Measurements from ENCODE around the gene NFU1.

The NFU1 gene

DNA sequence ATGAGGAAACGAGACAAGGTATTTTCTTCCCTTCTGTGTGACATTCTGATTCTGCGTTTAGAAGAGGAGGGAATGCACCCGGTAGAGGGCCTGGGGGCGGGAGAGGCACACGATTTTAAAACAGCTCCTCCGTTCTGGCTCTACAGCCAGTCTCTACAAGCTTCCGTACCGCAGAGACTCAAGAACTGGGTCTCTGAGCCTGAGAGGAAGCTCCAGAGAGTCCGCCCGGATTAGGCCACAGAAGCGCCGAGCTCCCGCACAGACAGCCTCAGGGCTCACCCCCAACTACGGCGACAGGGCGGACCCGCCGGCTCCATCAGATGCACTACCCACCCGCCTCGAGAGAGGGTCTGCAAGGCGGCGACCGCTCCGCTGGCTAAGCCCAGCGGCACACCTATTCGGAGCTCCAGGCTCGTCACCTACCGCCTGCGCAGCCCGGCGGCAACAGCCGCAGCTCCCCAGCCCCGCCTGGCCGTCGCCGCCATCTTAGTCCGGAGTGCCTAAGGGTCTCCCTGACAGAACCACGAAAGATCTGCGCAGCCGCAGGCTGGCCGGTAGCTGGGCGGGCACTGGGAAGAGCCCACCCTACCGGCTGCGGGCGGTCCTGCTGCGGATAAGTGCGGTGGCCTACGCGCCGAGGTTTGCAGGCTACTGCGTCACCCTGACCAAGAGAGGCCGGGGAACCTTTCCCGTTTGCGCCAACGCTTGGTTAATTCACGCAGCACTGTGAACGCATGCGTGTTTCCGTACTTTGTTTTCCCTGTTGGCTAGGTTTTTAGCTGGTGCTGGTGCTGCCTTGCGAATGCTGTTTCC, at the start of gene NFU1:
Gene NFU1, minus strand, starts transcription at position 498 of the 813 bp plus-strand sequence. Its CDS starts 13 bp downstream, at position 485.
- H3K27ac ChIP-seq = peak within 1 kb of the TSS; percentile 85 to 94 (median 91)
- H3K4me3 ChIP-seq = peak within 1 kb of the TSS; percentile 64 to 88 (median 80)
- 0 out of 22 replicates have a peak, but pooled peaks of 2 of the 11 experiments have one; percentile 20 to 41 for TF ChIP-seq Cebpa-rat (IDR thresholded peaks at IDR 0.05)
- H3K27me3 ChIP-seq = no peaks in the 10 kb centered on the region
- H3K4me2 ChIP-seq = peak within 1 kb of the TSS; percentile 76 to 89 (median 81)
- no peaks in the 10 kb centered on the region for H4K20me1 ChIP-seq
- H3K36me3 ChIP-seq = peaks cover 0 to 3% (median 0%) of the 10 kb centered on the region in 11 experiments; a peak in 1 of 22 replicates
- H3K9ac ChIP-seq = peak within 1 kb of the TSS; percentile 87 to 96 (median 92)
- H3K4me1 ChIP-seq = peaks cover 19 to 32% (median 21%) of the 10 kb centered on the region in 10 experiments
- H3K9me3 ChIP-seq (replicated peaks in 1 of 11) = peaks cover 8 to 18% (median 12%) of the 10 kb centered on the region in 11 experiments; a peak in 20 of 22 replicates

DNA sequence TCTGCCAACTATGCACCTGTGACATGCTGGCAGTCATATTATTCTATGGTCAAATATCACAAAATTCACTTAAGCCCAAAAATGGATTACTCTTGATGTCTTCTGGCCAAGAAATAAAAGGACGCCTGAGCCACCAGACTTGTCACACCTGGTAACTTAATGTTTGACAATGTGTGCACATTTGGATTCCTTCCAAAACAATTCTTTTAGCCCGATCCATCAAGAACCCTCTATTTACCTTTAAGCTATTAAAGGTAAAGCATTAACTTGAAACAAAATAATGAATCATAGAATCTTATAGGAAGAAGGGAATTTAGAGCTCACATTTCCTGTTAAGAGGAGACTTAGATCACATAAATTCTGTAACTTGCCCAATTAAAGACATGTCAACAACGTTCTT, 46.5 kb upstream of the NFU1 start:
- Histone ChIP-seq H3K4me1 (peaks cover 10 to 24% (median 18%) of the 10 kb centered on the region in 10 experiments; a peak in 19 of 20 replicates), H3K27me3 (no peaks in the 10 kb centered on the region), H3K36me3 (peaks cover 14 to 76% (median 46%) of the 10 kb centered on the region in 11 experiments), H3K9me3 (replicated peaks in 1 of 11) (no peaks in the 10 kb centered on the region), H3K4me2 (peak overlapping the region in 7 of 11 experiments; percentile 18 to 48 (median 38); a peak in 12 of 22 replicates), H3K27ac (no peak overlapping the region), H3K9ac (no peak overlapping the region), H3K4me3 (no peak overlapping the region), H4K20me1 (no peaks in the 10 kb centered on the region)
- TF ChIP-seq Cebpa-rat (IDR thresholded peaks at IDR 0.05) = no peak

DNA sequence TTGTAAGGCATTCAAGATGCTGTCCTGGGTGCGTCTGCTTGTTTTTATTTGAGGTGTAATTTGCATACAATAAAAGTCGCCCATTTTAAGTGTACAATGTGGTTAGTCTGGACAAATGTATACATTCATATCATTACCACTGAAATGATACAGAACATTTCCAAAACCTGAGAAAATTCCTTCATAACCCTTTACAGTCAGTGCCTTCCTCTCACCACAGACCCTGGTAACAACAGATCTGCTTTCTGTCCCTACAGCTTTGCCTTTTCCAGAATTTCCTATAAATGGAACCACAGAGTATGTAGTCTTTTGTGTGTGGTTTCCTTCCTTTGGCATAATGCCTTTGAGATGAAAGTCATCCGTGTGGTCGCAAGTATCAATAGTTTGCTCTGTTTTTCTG, 45.8 kb upstream of the NFU1 start:
- peaks cover 13 to 74% (median 44%) of the 10 kb centered on the region in 11 experiments for H3K36me3 ChIP-seq
- H3K4me3 ChIP-seq = no peak overlapping the region
- no peaks in the 10 kb centered on the region for H3K9me3 ChIP-seq (replicated peaks in 1 of 11)
- no peaks in the 10 kb centered on the region for H4K20me1 ChIP-seq
- H3K4me1 ChIP-seq = peaks cover 14 to 31% (median 21%) of the 10 kb centered on the region in 10 experiments; a peak in 19 of 20 replicates
- H3K27me3 ChIP-seq = no peaks in the 10 kb centered on the region
- no peak for TF ChIP-seq Cebpa-rat (IDR thresholded peaks at IDR 0.05)
- no peak overlapping the region for H3K9ac ChIP-seq
- peak overlapping the region in 6 of 11 experiments; percentile 19 to 48 (median 39); a peak in 12 of 22 replicates for H3K4me2 ChIP-seq
- no peak overlapping the region for H3K27ac ChIP-seq

DNA sequence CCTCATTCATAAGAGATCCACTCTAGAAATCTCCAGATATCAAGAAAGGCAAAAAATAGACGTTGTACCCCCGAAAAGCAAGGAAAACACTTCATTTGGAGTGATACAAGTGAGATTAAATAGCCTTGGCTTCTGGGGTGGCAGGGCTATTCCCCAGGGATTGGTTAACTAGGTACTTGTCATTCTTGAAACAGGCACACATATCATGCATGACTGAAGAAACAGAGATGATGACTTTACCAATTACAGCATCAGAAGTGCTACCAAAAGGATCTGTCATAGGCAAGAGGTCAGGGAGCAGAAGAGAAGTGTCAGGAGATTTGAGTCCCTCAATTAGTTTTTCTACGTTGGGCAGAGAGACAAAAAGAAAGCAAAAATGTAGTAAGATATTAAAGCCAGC, 45.2 kb upstream of the NFU1 start:
- peaks cover 14 to 37% (median 25%) of the 10 kb centered on the region in 10 experiments; a peak in 19 of 20 replicates for H3K4me1 ChIP-seq
- no peak overlapping the region for H3K9ac ChIP-seq
- H3K27ac ChIP-seq = no peak overlapping the region
- H3K4me3 ChIP-seq = no peak overlapping the region
- H3K4me2 ChIP-seq = peak overlapping the region in 5 of 11 experiments; percentile 19 to 48 (median 40); a peak in 5 of 22 replicates
- H3K9me3 ChIP-seq (replicated peaks in 1 of 11) = no peaks in the 10 kb centered on the region
- H3K27me3 ChIP-seq = no peaks in the 10 kb centered on the region
- peaks cover 13 to 70% (median 39%) of the 10 kb centered on the region in 11 experiments for H3K36me3 ChIP-seq
- no peak for TF ChIP-seq Cebpa-rat (IDR thresholded peaks at IDR 0.05)
- H4K20me1 ChIP-seq = no peaks in the 10 kb centered on the region

DNA sequence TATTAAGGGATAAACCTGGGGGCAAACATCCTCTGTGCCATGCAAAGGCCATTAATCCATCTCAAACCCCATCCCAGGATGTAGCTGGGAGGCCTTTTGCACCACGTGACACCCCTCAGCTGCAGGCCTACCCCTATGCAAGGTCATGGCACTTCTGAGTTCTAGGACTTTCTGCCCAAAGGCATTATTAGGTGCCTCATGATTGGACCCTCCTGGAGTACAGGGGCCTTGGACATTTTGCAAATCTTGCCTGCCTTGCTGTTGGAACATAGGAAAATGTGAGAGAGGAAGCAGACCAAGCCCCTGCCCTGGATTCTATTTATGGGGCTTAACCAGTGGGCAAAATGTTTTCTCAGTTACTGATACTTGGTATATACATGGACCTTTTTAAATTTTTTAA, 44.2 kb upstream of the NFU1 start:
- H3K36me3 ChIP-seq = peaks cover 12 to 70% (median 33%) of the 10 kb centered on the region in 11 experiments
- H3K27me3 ChIP-seq = no peaks in the 10 kb centered on the region
- no peak overlapping the region for H3K27ac ChIP-seq
- H3K4me2 ChIP-seq = no peak overlapping the region
- no peak overlapping the region for H3K9ac ChIP-seq
- no peaks in the 10 kb centered on the region for H3K9me3 ChIP-seq (replicated peaks in 1 of 11)
- H3K4me1 ChIP-seq = peaks cover 14 to 38% (median 25%) of the 10 kb centered on the region in 10 experiments; a peak in 19 of 20 replicates
- H3K4me3 ChIP-seq = no peak overlapping the region
- TF ChIP-seq Cebpa-rat (IDR thresholded peaks at IDR 0.05) = no peak
- H4K20me1 ChIP-seq = no peaks in the 10 kb centered on the region

DNA sequence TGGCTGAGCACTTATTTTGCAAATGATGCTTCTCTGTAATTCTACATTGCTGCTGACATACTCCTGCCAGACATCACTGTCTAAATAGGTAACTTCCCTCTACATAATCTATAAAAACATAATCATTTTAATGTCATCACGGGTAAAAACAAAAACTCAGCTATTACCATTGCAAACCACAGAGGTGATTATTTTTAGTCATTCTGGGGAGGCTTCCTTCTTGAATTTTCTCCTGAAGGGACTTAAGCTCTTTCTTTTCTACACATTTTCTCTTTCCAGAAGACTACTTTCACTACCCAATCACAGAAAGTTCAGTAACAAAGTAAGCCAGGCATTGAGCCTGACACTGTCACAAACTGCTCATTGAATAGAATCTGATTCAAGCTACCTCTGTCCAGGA, 40.4 kb upstream of the NFU1 start:
- H3K36me3 ChIP-seq = peaks cover 18 to 86% (median 43%) of the 10 kb centered on the region in 11 experiments
- H3K4me2 ChIP-seq = peak overlapping the region in 3 of 11 experiments; percentile 1 to 15 (median 2); a peak in 2 of 22 replicates
- no peak overlapping the region for H3K9ac ChIP-seq
- no peak overlapping the region for H3K4me3 ChIP-seq
- no peak overlapping the region for H3K27ac ChIP-seq
- no peaks in the 10 kb centered on the region for H3K9me3 ChIP-seq (replicated peaks in 1 of 11)
- no peaks in the 10 kb centered on the region for H4K20me1 ChIP-seq
- no peaks in the 10 kb centered on the region for H3K27me3 ChIP-seq
- TF ChIP-seq Cebpa-rat (IDR thresholded peaks at IDR 0.05) = no peak
- H3K4me1 ChIP-seq = peaks cover 0 to 21% (median 12%) of the 10 kb centered on the region in 10 experiments; a peak in 11 of 20 replicates

DNA sequence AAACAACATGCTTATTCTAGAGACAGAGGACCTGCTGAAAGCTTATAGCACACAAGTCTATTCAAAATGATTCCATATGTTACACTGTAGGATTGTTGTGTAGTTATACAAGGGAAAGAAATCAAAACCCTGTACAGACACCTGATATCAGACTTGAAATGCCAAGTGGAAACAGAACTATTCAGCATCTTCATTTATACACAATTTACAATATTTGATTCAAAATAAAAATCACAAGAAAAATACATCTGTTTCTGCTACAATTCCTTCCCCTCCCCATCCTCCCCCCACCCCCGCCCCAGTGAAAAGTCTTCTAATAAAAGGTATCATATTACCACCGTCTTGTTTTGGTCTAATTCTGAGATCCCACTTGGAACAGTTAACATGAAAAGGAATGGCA, 37.5 kb upstream of the NFU1 start:
- peaks cover 16 to 84% (median 34%) of the 10 kb centered on the region in 11 experiments for H3K36me3 ChIP-seq
- no peaks in the 10 kb centered on the region for H3K9me3 ChIP-seq (replicated peaks in 1 of 11)
- no peaks in the 10 kb centered on the region for H4K20me1 ChIP-seq
- TF ChIP-seq Cebpa-rat (IDR thresholded peaks at IDR 0.05) = no peak
- no peak overlapping the region for H3K9ac ChIP-seq
- H3K27me3 ChIP-seq = no peaks in the 10 kb centered on the region
- H3K4me2 ChIP-seq = no peak overlapping the region
- no peak overlapping the region for H3K4me3 ChIP-seq
- H3K4me1 ChIP-seq = peaks cover 0 to 17% (median 10%) of the 10 kb centered on the region in 10 experiments; a peak in 11 of 20 replicates
- no peak overlapping the region for H3K27ac ChIP-seq

DNA sequence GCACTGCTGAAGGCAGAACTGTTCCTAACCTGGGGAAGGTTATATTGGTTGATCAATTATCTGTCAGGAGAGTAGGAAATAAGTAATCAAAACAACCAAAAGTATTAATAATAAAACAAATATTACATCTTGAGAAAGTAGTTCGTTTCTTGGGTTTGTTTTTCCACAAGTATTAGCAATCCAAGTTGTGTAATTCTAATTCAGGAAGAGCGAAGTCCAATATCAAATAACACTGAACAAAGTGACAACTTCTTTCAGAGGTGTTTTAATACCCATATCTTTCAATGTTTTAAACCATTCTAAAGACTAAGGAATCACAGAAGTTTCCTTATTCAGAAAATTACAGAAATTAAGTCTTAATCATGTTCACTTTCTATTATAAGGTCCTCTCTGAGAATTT, 34.6 kb upstream of the NFU1 start:
- no peak for TF ChIP-seq Cebpa-rat (IDR thresholded peaks at IDR 0.05)
- H3K36me3 ChIP-seq = peaks cover 12 to 86% (median 34%) of the 10 kb centered on the region in 11 experiments
- no peaks in the 10 kb centered on the region for H3K4me1 ChIP-seq

DNA sequence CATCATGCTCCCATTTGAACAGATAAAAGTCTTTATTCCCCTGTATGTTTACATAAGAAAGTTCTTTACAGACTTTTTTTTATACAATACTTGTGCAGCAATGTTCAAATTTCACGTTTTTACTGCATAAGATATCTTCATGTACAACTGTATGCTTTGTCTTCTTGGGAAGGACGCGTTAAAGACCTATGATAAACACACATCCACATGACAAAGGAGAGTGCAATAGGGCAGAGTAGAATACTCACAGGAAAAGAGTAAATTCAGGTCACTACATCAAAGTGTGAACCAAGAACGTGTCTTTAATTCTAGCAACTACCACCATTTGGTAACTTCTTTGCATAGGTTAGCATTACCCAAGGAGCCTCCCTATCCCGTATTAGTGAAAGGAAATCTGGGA, 33.7 kb upstream of the NFU1 start:
- no peak overlapping the region for H3K4me2 ChIP-seq
- TF ChIP-seq Cebpa-rat (IDR thresholded peaks at IDR 0.05) = no peak
- no peaks in the 10 kb centered on the region for H3K9me3 ChIP-seq (replicated peaks in 1 of 11)

More for the DNA sequence above, 34.6 kb upstream of the NFU1 start:
- Histone ChIP-seq H4K20me1 (no peaks in the 10 kb centered on the region), H3K27me3 (no peaks in the 10 kb centered on the region), H3K9me3 (replicated peaks in 1 of 11) (no peaks in the 10 kb centered on the region), H3K4me2 (no peak overlapping the region), H3K27ac (no peak overlapping the region), H3K4me3 (no peak overlapping the region), H3K9ac (no peak overlapping the region)

More for the DNA sequence above, 33.7 kb upstream of the NFU1 start:
- Histone ChIP-seq H3K4me1 (no peaks in the 10 kb centered on the region), H4K20me1 (no peaks in the 10 kb centered on the region), H3K4me3 (no peak overlapping the region), H3K27ac (no peak overlapping the region), H3K27me3 (no peaks in the 10 kb centered on the region), H3K36me3 (peaks cover 17 to 86% (median 38%) of the 10 kb centered on the region in 11 experiments), H3K9ac (no peak overlapping the region)
